Endothelial cell of umbilical vein (primary cell): ENCODE results near the gene PHKA2.

ENCODE experiments used
- EZH2 ChIP-seq: IDR thresholded peaks from 2 replicates; pipeline ENCODE4 v1.6.1; 2012; ENCODE audit warnings: borderline replicate concordance, low read depth, mild to moderate bottlenecking, moderate library complexity, low read length, inconsistent platforms; ENCODE audit not compliant: severe bottlenecking
- GATA2 ChIP-seq: IDR thresholded peaks from 2 replicates; pipeline ENCODE4 v1.7.0; 2011; ENCODE audit warnings: low read depth, mild to moderate bottlenecking, moderate library complexity, mixed read lengths, low read length; ENCODE audit not compliant: insufficient read length, insufficient read depth
- MAX ChIP-seq: IDR thresholded peaks from 2 replicates; pipeline ENCODE4 v1.6.1; 2011; ENCODE audit not compliant: insufficient read depth, insufficient read length
- MYC ChIP-seq: IDR thresholded peaks from one replicate; pipeline ENCODE4 v1.6.1; 2011; ENCODE audit warnings: mild to moderate bottlenecking, low read depth, low read length
- POLR2A ChIP-seq: IDR thresholded peaks from 2 replicates; pipeline ENCODE4 v1.6.1; 2012; ENCODE audit warnings: low read depth, mild to moderate bottlenecking, control low read depth, low read length
- POLR2AphosphoS5 ChIP-seq: IDR thresholded peaks from 2 replicates; pipeline ENCODE4 v1.6.1; 2012; ENCODE audit warnings: low read depth, mild to moderate bottlenecking, control low read depth, low read length, moderate library complexity; ENCODE audit not compliant: insufficient read depth
- TF ChIP-seq, protein P1 (sequence below), 2 donors: IDR thresholded peaks; 1 replicate in 1 of 2; 2 replicates in 1 of 2; pipeline ENCODE4 v1.5.1; 2011; ENCODE audit warnings: low read length in 2 of 2, mild to moderate bottlenecking in 2 of 2, moderate library complexity in 2 of 2, control low read depth in 1 of 2, inconsistent platforms in 1 of 2, low read depth in 1 of 2; ENCODE audit not compliant: insufficient read depth in 1 of 2; ENCODE audit errors: extremely low read depth in 1 of 2

- no peak for TF ChIP-seq MAX
- TF ChIP-seq, protein P1, sequence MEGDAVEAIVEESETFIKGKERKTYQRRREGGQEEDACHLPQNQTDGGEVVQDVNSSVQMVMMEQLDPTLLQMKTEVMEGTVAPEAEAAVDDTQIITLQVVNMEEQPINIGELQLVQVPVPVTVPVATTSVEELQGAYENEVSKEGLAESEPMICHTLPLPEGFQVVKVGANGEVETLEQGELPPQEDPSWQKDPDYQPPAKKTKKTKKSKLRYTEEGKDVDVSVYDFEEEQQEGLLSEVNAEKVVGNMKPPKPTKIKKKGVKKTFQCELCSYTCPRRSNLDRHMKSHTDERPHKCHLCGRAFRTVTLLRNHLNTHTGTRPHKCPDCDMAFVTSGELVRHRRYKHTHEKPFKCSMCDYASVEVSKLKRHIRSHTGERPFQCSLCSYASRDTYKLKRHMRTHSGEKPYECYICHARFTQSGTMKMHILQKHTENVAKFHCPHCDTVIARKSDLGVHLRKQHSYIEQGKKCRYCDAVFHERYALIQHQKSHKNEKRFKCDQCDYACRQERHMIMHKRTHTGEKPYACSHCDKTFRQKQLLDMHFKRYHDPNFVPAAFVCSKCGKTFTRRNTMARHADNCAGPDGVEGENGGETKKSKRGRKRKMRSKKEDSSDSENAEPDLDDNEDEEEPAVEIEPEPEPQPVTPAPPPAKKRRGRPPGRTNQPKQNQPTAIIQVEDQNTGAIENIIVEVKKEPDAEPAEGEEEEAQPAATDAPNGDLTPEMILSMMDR (IDR thresholded peaks at IDR 0.05; ENCODE audit: extremely low read depth in 1 of 2, insufficient read depth in 1 of 2, low read depth in 1 of 2, low read length in 2 of 2), result peak; percentile 13 to 22
- no peak for TF ChIP-seq POLR2A
- no peak for TF ChIP-seq POLR2AphosphoS5
- TF ChIP-seq GATA2, result no peak
- TF ChIP-seq EZH2, result no peak
- TF ChIP-seq MYC, result no peak
Measured at GRCh38 chrX:19017271-19017670, 33.4 kb upstream of the PHKA2 start.
